KOPT-K1 (cell line): ENCODE measurements around the gene SRP68.

Source experiments
- H3K27ac ChIP-seq: fragments of 200-600 bp; sonication (generic); 2 replicates; pipeline ENCODE4 v1.5.1; 2016; ENCODE audit warnings: antibody characterized with exemption, mild to moderate bottlenecking, low read depth, low read length; ENCODE audit not compliant: poor library complexity, severe bottlenecking
- H3K36me3 ChIP-seq: fragments of 200-600 bp; sonication (generic); 2 replicates; pipeline ENCODE4 v1.5.1; 2017; ENCODE audit warnings: antibody characterized with exemption, mild to moderate bottlenecking, low read length, moderate library complexity; ENCODE audit not compliant: insufficient read depth
- H3K9me3 ChIP-seq: fragments of 200-600 bp; sonication (generic); 2 replicates; pipeline ENCODE4 v1.5.1; 2017; ENCODE audit warnings: antibody characterized with exemption, low read length, mild to moderate bottlenecking; ENCODE audit not compliant: insufficient read depth, poor library complexity, severe bottlenecking

The SRP68 gene

DNA sequence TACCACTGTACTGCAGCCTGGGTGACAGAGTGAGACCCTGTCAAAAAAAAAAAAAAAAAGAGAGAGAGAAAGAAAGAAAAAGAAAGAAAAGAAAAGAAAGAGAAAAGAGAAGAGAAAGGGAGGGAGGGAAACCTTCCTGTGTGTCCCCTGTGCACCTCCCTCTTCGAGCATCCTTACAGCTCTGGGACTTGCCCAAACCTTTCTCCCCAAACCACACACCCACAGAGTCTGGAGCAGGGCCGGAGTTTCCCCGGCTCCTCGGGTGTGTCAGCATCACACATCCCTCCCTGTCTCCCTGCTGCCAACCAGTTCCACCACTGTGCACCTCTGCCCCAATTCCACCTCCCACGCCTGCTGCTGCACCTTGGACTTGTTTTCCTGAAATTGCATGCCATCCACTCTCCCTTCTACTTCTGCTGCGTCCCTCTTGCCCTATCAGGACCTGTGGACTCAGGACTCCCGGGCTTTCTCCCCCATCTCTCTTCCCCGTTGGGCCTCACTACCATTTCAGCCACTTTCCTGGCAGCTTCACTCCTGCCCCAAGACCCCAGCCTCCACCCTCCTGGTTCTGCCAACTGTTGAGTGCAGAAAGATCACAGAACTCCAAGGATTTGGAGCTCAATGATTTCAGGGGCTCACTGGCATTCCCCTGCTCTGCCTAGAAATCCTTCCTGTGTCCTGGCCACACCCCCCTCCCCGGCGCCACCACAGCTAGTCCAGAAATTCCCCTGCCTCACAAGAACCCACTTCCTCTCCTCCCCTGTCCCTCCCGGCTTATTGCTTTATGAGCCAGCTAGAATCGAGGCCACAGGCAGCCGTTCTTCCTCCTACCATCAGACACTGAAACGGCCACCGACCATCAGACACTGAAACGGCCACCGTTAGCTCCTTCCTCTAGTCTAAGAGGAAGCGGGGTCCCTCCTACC is 75.4 kb downstream of the SRP68 start:
- Histone ChIP-seq H3K36me3 (peaks cover 41% of the 10 kb centered on the region), H3K9me3 (no peaks in the 10 kb centered on the region), H3K27ac (peak overlapping the region; percentile 50)

DNA sequence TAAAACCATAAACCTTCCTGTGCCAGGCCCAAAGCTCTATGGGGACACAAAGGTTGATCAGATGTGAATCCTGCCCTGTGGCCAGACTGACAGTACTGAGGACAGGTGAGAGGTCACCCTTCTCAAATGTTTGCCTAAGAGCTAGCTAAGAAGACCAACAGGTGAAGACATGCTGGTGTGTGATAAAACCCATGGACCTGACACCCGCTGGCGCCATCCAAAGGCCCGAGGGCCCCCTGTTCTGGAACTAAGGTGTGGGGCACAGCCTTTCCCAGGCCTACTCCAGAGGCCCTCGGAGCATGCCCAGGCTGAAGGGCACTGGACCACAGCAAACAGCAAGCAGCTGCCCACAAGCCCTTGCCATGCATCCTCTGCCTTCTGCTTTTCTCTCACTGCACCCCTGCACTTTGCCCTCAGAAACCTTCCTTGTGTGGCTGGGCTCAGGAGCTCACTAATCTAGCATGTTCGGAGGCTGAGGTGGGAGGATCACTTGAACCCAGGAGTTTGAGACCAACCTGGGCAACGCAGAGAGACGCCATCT is 76.9 kb downstream of the SRP68 start:
- peaks cover 45% of the 10 kb centered on the region for H3K36me3 ChIP-seq
- H3K9me3 ChIP-seq = no peaks in the 10 kb centered on the region
- H3K27ac ChIP-seq = no peak overlapping the region

GRCh38 chr17:75994802-75995370 is 77.4 kb downstream of the SRP68 start:
- peaks cover 40% of the 10 kb centered on the region for H3K36me3 ChIP-seq
- H3K9me3 ChIP-seq = no peaks in the 10 kb centered on the region
- H3K27ac ChIP-seq = no peak overlapping the region

- H3K36me3 ChIP-seq = peaks cover 48% of the 10 kb centered on the region
- H3K27ac ChIP-seq = no peak overlapping the region
Measured at GRCh38 chr17:75991396-75991795, 80.9 kb downstream of the SRP68 start.

More at GRCh38 chr17:75991396-75991795, 80.9 kb downstream of the SRP68 start:
- no peaks in the 10 kb centered on the region for H3K9me3 ChIP-seq
